Sigmoid colon (tissue), 4 donors: ENCODE results near the gene AFTPH.

Experiments
- POLR2A ChIP-seq, 2 donors: fragments of 450-650 bp; IDR thresholded peaks; one replicate each; pipeline ENCODE4 v1.6.1; 2016; ENCODE audit warnings: antibody characterized with exemption in 2 of 2, mild to moderate bottlenecking in 2 of 2, moderate library complexity in 2 of 2
- POLR2AphosphoS5 ChIP-seq, 4 donors: sonication (generic); formaldehyde crosslinking; IDR thresholded peaks; one replicate each; pipeline ENCODE4 v1.6.1; 2017; ENCODE audit warnings: antibody characterized with exemption in 4 of 4
- TF ChIP-seq, protein P1 (sequence below), 4 experiments: fragments of 450-650 bp in 3 of 4; fragments of 200-600 bp in 1 of 4; IDR thresholded peaks; one replicate each; pipeline ENCODE4 v1.5.1; 2016 to 2019; ENCODE audit warnings: antibody characterized with exemption in 4 of 4, mild to moderate bottlenecking in 3 of 4, moderate library complexity in 2 of 4

GRCh38 chr2:64506686-64507085, 17.4 kb upstream of the AFTPH start:
- no peak for TF ChIP-seq POLR2A (IDR thresholded peaks at IDR 0.05)
- TF ChIP-seq, protein P1, sequence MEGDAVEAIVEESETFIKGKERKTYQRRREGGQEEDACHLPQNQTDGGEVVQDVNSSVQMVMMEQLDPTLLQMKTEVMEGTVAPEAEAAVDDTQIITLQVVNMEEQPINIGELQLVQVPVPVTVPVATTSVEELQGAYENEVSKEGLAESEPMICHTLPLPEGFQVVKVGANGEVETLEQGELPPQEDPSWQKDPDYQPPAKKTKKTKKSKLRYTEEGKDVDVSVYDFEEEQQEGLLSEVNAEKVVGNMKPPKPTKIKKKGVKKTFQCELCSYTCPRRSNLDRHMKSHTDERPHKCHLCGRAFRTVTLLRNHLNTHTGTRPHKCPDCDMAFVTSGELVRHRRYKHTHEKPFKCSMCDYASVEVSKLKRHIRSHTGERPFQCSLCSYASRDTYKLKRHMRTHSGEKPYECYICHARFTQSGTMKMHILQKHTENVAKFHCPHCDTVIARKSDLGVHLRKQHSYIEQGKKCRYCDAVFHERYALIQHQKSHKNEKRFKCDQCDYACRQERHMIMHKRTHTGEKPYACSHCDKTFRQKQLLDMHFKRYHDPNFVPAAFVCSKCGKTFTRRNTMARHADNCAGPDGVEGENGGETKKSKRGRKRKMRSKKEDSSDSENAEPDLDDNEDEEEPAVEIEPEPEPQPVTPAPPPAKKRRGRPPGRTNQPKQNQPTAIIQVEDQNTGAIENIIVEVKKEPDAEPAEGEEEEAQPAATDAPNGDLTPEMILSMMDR (IDR thresholded peaks at IDR 0.05) = no peak
- TF ChIP-seq POLR2AphosphoS5 (IDR thresholded peaks at IDR 0.05) = no peak
